GM18526 (cell line): ENCODE data around the gene AUTS2.

Source experiments
- POLR2A ChIP-seq: IDR thresholded peaks from 3 replicates; pipeline ENCODE4 v1.6.1; 2011; ENCODE audit not compliant: insufficient read length; ENCODE audit errors: extremely low read depth

The AUTS2 gene

GRCh38 chr7:69728304-69728703 lies 130.0 kb downstream of the AUTS2 start:
- TF ChIP-seq POLR2A = no peak

DNA sequence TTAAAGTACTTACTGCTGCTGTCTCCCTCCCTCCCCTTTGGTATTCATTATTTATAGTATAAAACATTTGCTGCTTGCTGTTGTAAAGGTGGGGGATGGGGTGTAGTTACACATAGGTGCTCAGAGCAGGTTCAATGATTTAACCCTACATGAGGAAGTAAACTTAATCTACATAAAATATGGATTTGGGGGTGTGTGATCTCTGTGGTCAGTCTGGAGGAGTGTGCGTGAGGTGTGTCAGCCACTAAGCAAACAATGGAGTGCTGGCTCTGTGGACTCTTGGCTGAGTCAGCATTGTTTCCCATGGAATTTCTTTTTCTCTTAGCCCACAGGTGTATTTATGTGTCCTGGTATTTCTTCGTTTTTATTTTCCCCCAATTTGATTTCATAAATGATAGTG lies 133.9 kb downstream of the AUTS2 start:
- no peak for TF ChIP-seq POLR2A

GRCh38 chr7:69735582-69735981 lies 137.3 kb downstream of the AUTS2 start:
- TF ChIP-seq POLR2A = no peak

GRCh38 chr7:69736126-69736810 lies 138.0 kb downstream of the AUTS2 start:
- no peak for TF ChIP-seq POLR2A

DNA sequence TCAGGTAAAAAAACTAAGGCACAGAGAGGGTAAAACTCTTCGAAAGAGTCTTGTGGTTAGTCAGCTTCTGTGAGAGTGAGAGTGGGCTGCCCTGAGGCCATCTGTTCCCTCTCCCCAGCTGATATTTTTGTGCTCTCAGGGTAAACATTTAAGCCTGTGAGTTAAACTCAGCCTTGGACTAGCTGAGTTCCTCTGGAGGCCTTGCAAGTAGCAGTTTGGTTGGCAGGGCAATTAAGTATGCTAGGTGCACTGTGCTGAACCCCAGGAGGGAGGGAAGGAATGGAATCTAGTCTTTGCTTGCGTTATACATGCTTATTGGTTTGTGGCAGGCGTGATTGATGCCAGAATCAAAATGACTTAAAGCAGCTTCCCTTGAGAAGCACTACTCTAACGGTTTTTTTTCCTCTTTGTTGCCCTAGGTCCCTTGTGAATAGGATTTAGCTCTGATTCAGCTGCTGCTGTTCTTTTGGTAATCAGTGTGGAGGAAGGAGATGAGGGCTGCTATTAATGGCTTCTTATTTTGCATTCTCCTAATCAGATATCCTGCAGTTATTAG lies 140.2 kb downstream of the AUTS2 start:
- no peak for TF ChIP-seq POLR2A

GRCh38 chr7:69739190-69739589 lies 140.9 kb downstream of the AUTS2 start:
- TF ChIP-seq POLR2A = no peak

- no peak for TF ChIP-seq POLR2A
Observed at GRCh38 chr7:69739931-69740431, 141.7 kb downstream of the AUTS2 start.

DNA sequence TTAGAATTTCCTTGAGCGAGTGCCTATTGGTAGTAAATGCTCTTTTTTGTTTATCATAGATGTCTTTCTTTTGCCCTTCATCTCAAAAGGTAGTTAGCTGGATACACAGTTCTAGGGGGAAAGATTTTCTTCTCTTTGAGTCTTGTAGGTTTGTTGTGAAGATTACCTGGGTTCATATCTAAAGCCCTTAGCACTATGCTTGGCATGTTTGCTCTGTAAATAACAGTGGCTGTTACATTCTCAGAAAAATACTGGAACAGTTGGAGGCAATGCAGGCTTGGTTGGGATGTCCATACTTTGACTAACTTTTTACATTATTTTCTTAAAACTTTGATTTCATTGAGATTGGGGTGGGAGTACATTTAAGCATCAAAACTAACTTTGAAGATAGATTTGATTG lies 144.0 kb downstream of the AUTS2 start:
- TF ChIP-seq POLR2A = no peak

DNA sequence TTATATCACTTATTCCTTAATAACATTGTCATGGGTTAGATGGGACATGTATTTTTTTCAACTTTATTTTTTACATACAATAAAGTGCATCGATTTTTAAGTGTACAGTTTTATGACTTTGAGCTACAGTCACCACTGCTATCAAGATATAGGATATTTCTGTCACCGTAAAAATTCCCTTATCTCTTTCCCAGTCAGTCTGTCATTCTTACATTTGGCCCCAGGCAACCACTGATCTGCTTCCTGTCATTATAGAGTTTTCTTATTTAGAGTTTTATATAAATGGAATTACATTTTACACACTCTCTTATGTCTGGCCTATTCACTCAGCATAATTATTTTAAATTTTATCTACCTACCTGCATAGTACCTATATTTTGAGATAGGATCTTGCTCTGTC lies 145.2 kb downstream of the AUTS2 start:
- no peak for TF ChIP-seq POLR2A

GRCh38 chr7:69744026-69744425 lies 145.8 kb downstream of the AUTS2 start:
- TF ChIP-seq POLR2A = no peak

DNA sequence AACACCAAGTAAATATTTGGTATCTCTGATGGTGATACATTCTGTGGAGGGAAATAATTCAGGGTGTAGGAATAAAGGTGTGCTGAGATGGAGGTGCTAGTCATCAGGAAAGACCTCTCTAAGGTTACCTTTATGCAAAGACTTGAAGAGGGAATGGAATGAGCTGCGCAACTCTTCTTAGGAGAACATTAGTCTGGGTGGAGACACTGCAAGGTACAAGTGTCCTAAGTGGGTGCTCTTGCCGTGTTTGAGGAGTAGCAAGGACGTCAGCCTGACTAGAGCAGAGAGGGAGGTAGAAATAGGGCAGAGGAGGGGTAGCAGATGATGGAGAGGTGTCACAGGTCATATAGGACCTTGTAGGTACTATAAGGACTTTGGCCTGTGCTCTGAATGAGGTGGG lies 148.1 kb downstream of the AUTS2 start:
- no peak for TF ChIP-seq POLR2A

GRCh38 chr7:69747144-69747543 lies 148.9 kb downstream of the AUTS2 start:
- no peak for TF ChIP-seq POLR2A

DNA sequence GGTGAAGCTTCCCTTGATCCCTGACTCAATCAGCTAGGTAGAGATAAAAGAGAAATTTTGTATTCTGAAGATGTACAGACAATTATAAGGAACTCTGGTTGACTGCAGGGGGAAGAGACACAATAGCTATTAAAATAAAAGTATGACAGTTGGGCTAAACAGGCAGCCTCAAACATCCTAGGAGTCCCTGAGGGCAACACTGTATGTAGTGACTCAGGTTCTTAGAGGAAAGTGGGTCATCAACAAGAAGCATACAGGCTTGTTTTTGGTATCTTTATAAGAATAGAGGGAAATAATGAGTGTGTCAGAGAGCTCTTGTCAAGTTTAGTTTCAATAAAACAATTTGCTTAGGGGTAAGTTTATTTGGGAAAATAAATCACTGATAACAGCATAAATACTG lies 150.3 kb downstream of the AUTS2 start:
- no peak for TF ChIP-seq POLR2A

GRCh38 chr7:69749372-69749979 lies 151.2 kb downstream of the AUTS2 start:
- TF ChIP-seq POLR2A = no peak

DNA sequence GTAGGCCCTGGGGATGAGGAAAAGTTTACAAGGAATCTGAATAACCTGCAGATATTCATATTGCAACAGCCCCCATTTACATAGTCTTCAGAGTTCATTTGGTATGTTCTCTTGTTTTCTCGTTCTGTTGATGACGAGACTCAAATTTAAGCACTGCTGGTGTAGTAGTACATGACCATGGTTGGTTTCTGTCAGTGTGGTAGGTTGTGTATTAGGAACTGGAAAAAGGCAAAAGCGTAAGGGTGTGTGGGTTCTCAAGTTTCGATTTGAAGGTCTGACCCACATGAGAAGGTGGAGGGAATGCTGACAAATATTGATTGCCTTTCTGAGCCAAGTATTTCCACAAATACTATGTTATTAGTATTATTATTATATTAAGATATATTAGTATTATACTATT lies 151.7 kb downstream of the AUTS2 start:
- no peak for TF ChIP-seq POLR2A

DNA sequence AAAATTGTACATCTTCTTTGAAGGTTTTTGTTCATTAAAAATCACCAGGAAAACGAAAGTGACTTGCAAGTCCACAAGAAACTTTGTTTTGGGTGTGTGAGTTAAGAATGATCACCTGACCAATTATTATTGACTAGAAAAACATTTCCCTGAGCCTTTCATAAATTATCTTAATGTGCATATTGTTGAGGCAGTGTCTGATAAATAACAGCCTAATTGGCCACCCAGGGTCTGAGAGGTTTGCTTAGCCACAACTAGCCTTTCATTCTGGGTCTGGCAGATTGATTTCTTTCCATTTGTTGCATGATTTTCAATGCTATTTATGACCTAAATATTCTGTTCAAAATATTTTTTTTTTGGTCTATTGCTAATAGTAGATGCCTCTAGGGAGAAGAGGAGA lies 152.8 kb downstream of the AUTS2 start:
- no peak for TF ChIP-seq POLR2A
